Hepatocyte (in vitro differentiated cells): ENCODE results near the gene BLOC1S2. TPM values are rescaled to one million over a fixed set of nuclear protein-coding genes. Genes with fewer than 3 reads are reported as not detected.
"Not testable (repeated sequence)": the region's sequence is repeated elsewhere in the genome, so short reads cannot be mapped to it uniquely, and the experiment has no call there.

Experiments used
- DNase-seq: peaks from one replicate; pipeline ENCODE4 v3.0.0-alpha.2; 2016; ENCODE audit warnings: low spot score
- H2AFZ ChIP-seq: fragments of 200-600 bp; sonication (generic); 2 replicates; pipeline ENCODE4 v1.6.0; 2016; ENCODE audit warnings: antibody characterized with exemption, mild to moderate bottlenecking
- H3K27ac ChIP-seq: fragments of 200-600 bp; sonication (generic); 2 replicates; pipeline ENCODE4 v1.5.1; 2016; ENCODE audit warnings: mild to moderate bottlenecking
- H3K27me3 ChIP-seq: fragments of 200-600 bp; sonication (generic); 2 replicates; pipeline ENCODE4 v1.6.1; 2016
- H3K36me3 ChIP-seq: fragments of 200-600 bp; sonication (generic); replicated peaks from 2 replicates; pipeline ENCODE4 v1.5.1; 2016; ENCODE audit warnings: low read depth; ENCODE audit not compliant: insufficient read depth
- H3K4me1 ChIP-seq: fragments of 200-600 bp; sonication (generic); 2 replicates; pipeline ENCODE4 v1.5.1; 2016; ENCODE audit warnings: mild to moderate bottlenecking, moderate library complexity; ENCODE audit not compliant: insufficient read depth
- H3K4me2 ChIP-seq: fragments of 200-600 bp; sonication (generic); 2 replicates; pipeline ENCODE4 v1.6.0; 2016
- H3K4me3 ChIP-seq: fragments of 200-600 bp; sonication (generic); 2 replicates; pipeline ENCODE4 v1.5.1; 2016; ENCODE audit warnings: mild to moderate bottlenecking
- H3K79me2 ChIP-seq: fragments of 200-600 bp; sonication (generic); 2 replicates; pipeline ENCODE4 v1.6.0; 2017; ENCODE audit warnings: mild to moderate bottlenecking
- H3K9me2 ChIP-seq: fragments of 200-600 bp; sonication (generic); replicated peaks from 2 replicates; pipeline ENCODE4 v1.6.0; 2017; ENCODE audit warnings: mild to moderate bottlenecking; ENCODE audit not compliant: insufficient read depth
- H3K9me3 ChIP-seq: fragments of 200-600 bp; sonication (generic); 2 replicates; pipeline ENCODE4 v1.5.1; 2016; ENCODE audit warnings: low read depth, mild to moderate bottlenecking
- H4K20me1 ChIP-seq: fragments of 200-600 bp; sonication (generic); 2 replicates; pipeline ENCODE4 v1.6.0; 2016; ENCODE audit warnings: mild to moderate bottlenecking; ENCODE audit not compliant: insufficient read depth, poor library complexity, severe bottlenecking
- CTCF ChIP-seq: fragments of 200-600 bp; sonication (generic); IDR thresholded peaks from 2 replicates; pipeline ENCODE4 v1.5.1; 2016; ENCODE audit warnings: antibody characterized with exemption, mild to moderate bottlenecking; ENCODE audit not compliant: poor library complexity
- EZH2 ChIP-seq: fragments of 200-600 bp; sonication (generic); IDR thresholded peaks from 2 replicates; pipeline ENCODE4 v1.6.1; 2016; ENCODE audit warnings: antibody characterized with exemption, mild to moderate bottlenecking, borderline replicate concordance
- EZH2phosphoT487 ChIP-seq: fragments of 200-600 bp; sonication (generic); IDR thresholded peaks from one replicate; pipeline ENCODE4 v1.6.1; 2018; ENCODE audit warnings: antibody characterized with exemption, mild to moderate bottlenecking, low read depth, moderate library complexity; ENCODE audit not compliant: unreplicated experiment, severe bottlenecking
- WGBS: methylation state at CpG from one replicate; pipeline ENCODE4 v1.1.6; 2016; ENCODE audit warnings: low lambda C conversion rate; ENCODE audit errors: missing lambda C conversion rate; 5-methylcytosine and 5-hydroxymethylcytosine counted together
- polyA plus RNA-seq: library from polyadenylated mRNA; unstranded; fragments of >200 nt; fragmentation: Nextera tagmentation; extraction: Ambion mirVana; gene quantifications from 2 replicates; pipeline ENCODE4 v1.2.1, GENCODE V29; 2016
- total RNA-seq: library from RNA; depleted of rRNA; stranded (reverse); fragments of >200 nt; gene quantifications from 2 replicates; pipeline ENCODE4 v1.2.3, GENCODE V29; 2014

BLOC1S2 gene
- total and polyA plus RNA-seq, 2 experiments from 2014 or later: 50.1 to 50.4 TPM

GRCh38 chr10:100306861-100307260 is 20.4 kb upstream of the BLOC1S2 start:
- DNase-seq: no peak
- H4K20me1 ChIP-seq: no peaks in the 10 kb centered on the region
- 90% methylated on average over 5 of the region's 5 CpGs for WGBS
- no peak overlapping the region for H2AFZ ChIP-seq
- no peak overlapping the region for H3K27ac ChIP-seq
- no peak overlapping the region for H3K4me2 ChIP-seq
- TF ChIP-seq CTCF (no peak), EZH2 (no peak), EZH2phosphoT487 (no peak)
- peaks cover 19% of the 10 kb centered on the region for H3K27me3 ChIP-seq
- H3K9me3 ChIP-seq: no peaks in the 10 kb centered on the region
- no peaks in the 10 kb centered on the region for H3K9me2 ChIP-seq
- no peaks in the 10 kb centered on the region for H3K79me2 ChIP-seq
- H3K4me3 ChIP-seq: no peak overlapping the region
- H3K36me3 ChIP-seq: no peaks in the 10 kb centered on the region
- no peaks in the 10 kb centered on the region for H3K4me1 ChIP-seq

- Histone ChIP-seq H3K4me2 (no peak overlapping the region), H4K20me1 (no peaks in the 10 kb centered on the region), H3K27ac (no peak overlapping the region), H3K79me2 (no peaks in the 10 kb centered on the region), H2AFZ (no peak overlapping the region), H3K36me3 (no peaks in the 10 kb centered on the region), H3K9me2 (no peaks in the 10 kb centered on the region), H3K4me1 (no peaks in the 10 kb centered on the region), H3K4me3 (no peak overlapping the region), H3K9me3 (no peaks in the 10 kb centered on the region), H3K27me3 (peaks cover 19% of the 10 kb centered on the region)
- WGBS: 91% methylated on average over 3 of the region's 3 CpGs
- no peak for DNase-seq
- TF ChIP-seq CTCF: no peak
- no peak for TF ChIP-seq EZH2phosphoT487
- TF ChIP-seq EZH2: no peak
Measured at GRCh38 chr10:100304414-100304813, 17.9 kb upstream of the BLOC1S2 start.

GRCh38 chr10:100303724-100304319 is 17.3 kb upstream of the BLOC1S2 start:
- Histone ChIP-seq H3K4me1 (no peaks in the 10 kb centered on the region), H3K9me2 (no peaks in the 10 kb centered on the region), H3K27ac (no peak overlapping the region), H3K27me3 (peaks cover 19% of the 10 kb centered on the region), H2AFZ (no peak overlapping the region), H3K36me3 (no peaks in the 10 kb centered on the region), H3K79me2 (no peaks in the 10 kb centered on the region), H3K4me2 (no peak overlapping the region), H4K20me1 (no peaks in the 10 kb centered on the region), H3K4me3 (no peak overlapping the region), H3K9me3 (no peaks in the 10 kb centered on the region)
- DNase-seq: peak; percentile 52
- WGBS: 32% methylated on average over 7 of the region's 7 CpGs
- TF ChIP-seq EZH2: no peak
- no peak for TF ChIP-seq EZH2phosphoT487
- peak; percentile 64 for TF ChIP-seq CTCF

GRCh38 chr10:100301123-100301522 is 14.6 kb upstream of the BLOC1S2 start:
- H3K27ac ChIP-seq, H3K9me3 ChIP-seq, H3K9me2 ChIP-seq, H2AFZ ChIP-seq, H3K4me1 ChIP-seq, H3K4me2 ChIP-seq, H3K4me3 ChIP-seq, H4K20me1 ChIP-seq, H3K36me3 ChIP-seq, H3K79me2 ChIP-seq, DNase-seq: not testable (repeated sequence)
- 41% methylated on average over 5 of the region's 5 CpGs for WGBS
- peaks cover 16% of the 10 kb centered on the region for H3K27me3 ChIP-seq
